ENCODE measurements around the gene MRPL48. TPM values are rescaled to one million over a fixed set of nuclear protein-coding genes. Genes with fewer than 3 reads are reported as not detected.
"Not testable (repeated sequence)": the region's sequence is repeated elsewhere in the genome, so short reads cannot be mapped to it uniquely, and the experiment has no call there.

Gene MRPL48
- total RNA-seq, 2 experiments from 2014 or later = 41.3 to 44.9 TPM

DNA sequence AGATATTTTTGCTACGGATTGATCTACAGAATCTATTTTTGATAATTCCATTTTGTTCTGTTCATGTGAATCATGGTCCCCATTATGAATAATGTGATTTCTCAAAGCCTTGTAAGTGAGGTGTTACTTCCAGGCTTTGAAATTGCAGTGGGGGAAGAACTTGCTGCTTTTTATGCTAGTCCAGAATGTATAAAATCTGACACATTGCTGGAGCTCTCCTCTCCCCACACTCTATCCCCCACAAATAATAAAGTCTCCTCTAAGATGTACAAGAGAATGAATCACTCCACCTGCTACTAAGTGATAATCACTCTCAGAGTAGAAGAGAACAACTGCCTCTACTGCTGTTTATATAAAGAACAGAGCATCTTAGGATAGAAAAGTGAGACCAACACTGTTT lies 20.9 kb upstream of the MRPL48 start:
- ChIA-PET CTCF (no interaction called here), POLR2A (interaction anchor here (1.9 kb wide), 1 partner anchor 13 kb away, joined by 12 read pairs; no protein-coding TSS in a partner anchor)
- intact Hi-C loops (cut with micrococcal nuclease) = no loop called here
- H3K4me3 Mint-ChIP-seq = no peak overlapping the region
- DNase-seq (no peak), ATAC-seq (no peak)
- no peaks in the 10 kb centered on the region for H3K4me1 Mint-ChIP-seq (ENCODE audit: low read depth)
- H3K36me3 Mint-ChIP-seq (ENCODE audit: low read depth) = no peaks in the 10 kb centered on the region
- H3K9me3 Mint-ChIP-seq = no peaks in the 10 kb centered on the region
- H3K27me3 Mint-ChIP-seq = peaks cover 11% of the 10 kb centered on the region
- no peak overlapping the region for H3K27ac Mint-ChIP-seq
- TF ChIP-seq, protein P1, sequence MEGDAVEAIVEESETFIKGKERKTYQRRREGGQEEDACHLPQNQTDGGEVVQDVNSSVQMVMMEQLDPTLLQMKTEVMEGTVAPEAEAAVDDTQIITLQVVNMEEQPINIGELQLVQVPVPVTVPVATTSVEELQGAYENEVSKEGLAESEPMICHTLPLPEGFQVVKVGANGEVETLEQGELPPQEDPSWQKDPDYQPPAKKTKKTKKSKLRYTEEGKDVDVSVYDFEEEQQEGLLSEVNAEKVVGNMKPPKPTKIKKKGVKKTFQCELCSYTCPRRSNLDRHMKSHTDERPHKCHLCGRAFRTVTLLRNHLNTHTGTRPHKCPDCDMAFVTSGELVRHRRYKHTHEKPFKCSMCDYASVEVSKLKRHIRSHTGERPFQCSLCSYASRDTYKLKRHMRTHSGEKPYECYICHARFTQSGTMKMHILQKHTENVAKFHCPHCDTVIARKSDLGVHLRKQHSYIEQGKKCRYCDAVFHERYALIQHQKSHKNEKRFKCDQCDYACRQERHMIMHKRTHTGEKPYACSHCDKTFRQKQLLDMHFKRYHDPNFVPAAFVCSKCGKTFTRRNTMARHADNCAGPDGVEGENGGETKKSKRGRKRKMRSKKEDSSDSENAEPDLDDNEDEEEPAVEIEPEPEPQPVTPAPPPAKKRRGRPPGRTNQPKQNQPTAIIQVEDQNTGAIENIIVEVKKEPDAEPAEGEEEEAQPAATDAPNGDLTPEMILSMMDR (IDR thresholded peaks at IDR 0.05) = no peak

DNA sequence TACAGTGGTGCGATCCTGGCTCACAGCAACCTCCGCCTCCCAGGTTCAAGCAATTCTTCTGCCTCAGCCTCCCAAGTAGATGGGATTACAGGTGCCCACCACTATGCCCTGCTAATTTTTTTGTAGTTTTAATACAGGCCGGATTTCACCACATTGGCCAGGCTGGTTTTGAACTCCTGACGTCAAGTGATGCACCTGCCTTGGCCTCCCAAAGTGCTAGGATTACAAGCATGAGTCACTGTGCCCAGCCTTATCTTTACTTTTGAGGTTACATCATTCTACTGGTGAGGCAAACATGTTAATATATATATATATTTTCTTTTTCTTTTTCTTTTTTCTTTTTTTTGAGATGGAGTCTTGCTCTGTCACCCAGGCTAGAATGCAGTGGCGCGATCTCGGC lies 16.9 kb upstream of the MRPL48 start:
- intact Hi-C loops (cut with micrococcal nuclease); H3K27ac Mint-ChIP-seq; ATAC-seq; H3K36me3 Mint-ChIP-seq (ENCODE audit: low read depth); DNase-seq; H3K4me3 Mint-ChIP-seq; CTCF ChIA-PET; POLR2A ChIA-PET; H3K4me1 Mint-ChIP-seq (ENCODE audit: low read depth); H3K9me3 Mint-ChIP-seq: not testable (repeated sequence)
- peaks cover 11% of the 10 kb centered on the region for H3K27me3 Mint-ChIP-seq

DNA sequence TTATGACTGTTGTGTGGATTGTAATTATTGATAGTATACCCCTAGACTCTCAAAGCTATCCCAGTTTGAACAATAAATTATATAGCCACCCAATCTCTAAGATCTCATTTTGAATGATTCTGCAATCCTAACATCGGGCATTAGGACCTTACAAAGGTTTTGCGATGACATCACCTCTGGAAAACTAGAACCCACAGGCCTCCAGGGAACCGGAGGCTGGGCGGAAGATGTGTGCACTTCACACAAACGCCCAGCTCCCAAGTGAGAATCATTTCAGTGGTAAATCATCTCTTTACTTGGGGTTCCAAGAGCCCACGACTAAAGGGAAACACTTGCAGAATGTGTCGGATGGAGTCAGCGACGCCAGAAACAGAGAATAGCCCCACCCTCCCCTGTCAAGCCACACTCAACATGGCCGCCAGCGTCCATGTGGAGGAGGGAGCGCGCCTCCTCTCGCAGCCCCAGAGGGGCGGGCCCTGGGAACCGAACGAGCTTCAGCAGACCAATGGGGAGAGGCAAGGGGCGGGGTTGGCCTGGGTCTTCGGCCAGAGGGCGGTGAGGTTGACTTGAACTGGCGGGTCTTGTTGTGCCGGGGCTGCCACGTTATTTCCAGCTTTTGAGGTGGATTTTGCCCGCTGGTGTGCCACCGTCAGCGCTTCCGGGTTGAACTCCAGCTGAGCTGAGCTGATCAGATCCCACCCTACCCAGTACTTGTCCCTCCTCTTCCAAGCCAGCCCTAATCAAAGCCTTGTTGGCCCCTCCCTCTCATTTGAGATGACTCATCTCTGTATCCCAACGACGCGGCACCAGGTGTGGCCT lies 8.4 kb upstream of the MRPL48 start:
- POLR2A ChIA-PET = interaction anchor here (0.8 to 2.7 kb wide), 7 partner anchors 9 to 201 kb away, joined by 3 to 26 read pairs (median 7); partner anchors contain the start of genes MRPL48 and RAB6A
- no peaks in the 10 kb centered on the region for H3K27me3 Mint-ChIP-seq
- no peaks in the 10 kb centered on the region for H3K9me3 Mint-ChIP-seq
- ATAC-seq (peak; percentile 98), DNase-seq (peak; percentile 99)
- peak overlapping the region; percentile 90 for H3K4me3 Mint-ChIP-seq
- TF ChIP-seq, protein P1 (IDR thresholded peaks at IDR 0.05) = no peak
- H3K27ac Mint-ChIP-seq = peak overlapping the region; percentile 99
- H3K4me1 Mint-ChIP-seq (ENCODE audit: low read depth) = peaks cover 10% of the 10 kb centered on the region
- CTCF ChIA-PET = interaction anchor here (0.7 to 1.6 kb wide), 5 partner anchors 9 to 55 kb away, joined by 3 to 8 read pairs (median 4); partner anchors contain the start of genes MRPL48 and RAB6A
- no peaks in the 10 kb centered on the region for H3K36me3 Mint-ChIP-seq (ENCODE audit: low read depth)
- intact Hi-C loops (cut with micrococcal nuclease) = loop anchor here (1.0 kb wide), 1 partner anchor 18 kb away; the partner anchor contains the start of gene RAB6A

DNA sequence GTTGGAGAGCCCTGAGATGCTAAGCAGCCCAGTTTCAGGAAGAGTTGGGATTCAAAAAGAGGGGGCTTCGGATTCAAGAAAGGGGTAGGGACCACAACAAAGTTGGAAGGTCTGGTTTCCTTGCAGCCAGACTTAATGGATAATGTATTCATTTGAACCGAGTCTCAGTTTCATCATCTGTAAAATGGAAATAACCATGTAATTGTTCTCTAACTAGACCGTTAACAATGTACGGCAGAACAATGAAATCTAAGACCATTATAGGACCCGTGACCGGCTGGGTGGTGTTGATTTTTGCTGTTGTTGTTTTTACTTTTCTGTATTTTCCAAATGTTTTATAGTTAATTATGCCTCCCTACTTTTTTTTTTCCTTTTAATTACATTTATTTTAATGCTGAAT lies 6.4 kb upstream of the MRPL48 start:
- no peak for DNase-seq
- POLR2A ChIA-PET = no interaction called here
- no peak for ATAC-seq
- intact Hi-C loops (cut with micrococcal nuclease) = no loop called here
- no peak overlapping the region for H3K4me3 Mint-ChIP-seq
- H3K27ac Mint-ChIP-seq = no peak overlapping the region
- TF ChIP-seq, protein P1 (IDR thresholded peaks at IDR 0.05) = no peak
- no peaks in the 10 kb centered on the region for H3K36me3 Mint-ChIP-seq (ENCODE audit: low read depth)
- CTCF ChIA-PET = no interaction called here
- peaks cover 13% of the 10 kb centered on the region for H3K4me1 Mint-ChIP-seq (ENCODE audit: low read depth)
- H3K9me3 Mint-ChIP-seq = no peaks in the 10 kb centered on the region
- H3K27me3 Mint-ChIP-seq = no peaks in the 10 kb centered on the region

DNA sequence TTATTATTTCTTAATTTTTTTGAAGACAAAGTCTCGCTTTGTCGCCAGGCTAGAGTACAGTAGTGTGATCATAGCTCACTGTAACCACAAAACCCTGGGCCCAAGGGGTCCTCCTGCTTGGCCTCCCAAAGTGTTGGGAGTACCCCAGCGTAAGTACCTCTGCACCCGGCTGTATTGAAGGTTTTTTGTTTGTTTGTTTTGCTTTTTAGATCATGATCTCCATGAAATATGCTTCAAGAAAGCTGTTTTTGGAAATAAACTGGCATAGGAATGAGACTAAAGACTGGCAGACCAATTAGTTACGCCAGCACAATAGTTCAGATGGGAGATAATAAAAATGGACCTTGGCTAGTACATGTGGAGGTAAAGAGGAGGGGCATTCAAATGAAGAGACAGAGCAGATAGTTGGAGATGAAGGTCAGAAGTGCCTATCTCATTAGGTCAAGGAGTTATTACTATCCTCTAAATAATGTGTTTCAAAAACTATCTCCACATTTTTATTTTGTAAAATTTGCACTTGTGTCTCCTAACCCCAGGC lies 4.1 kb upstream of the MRPL48 start:
- Mint-ChIP-seq H3K27ac (no peak overlapping the region), H3K36me3 (ENCODE audit: low read depth) (no peaks in the 10 kb centered on the region), H3K9me3 (no peaks in the 10 kb centered on the region), H3K4me1 (ENCODE audit: low read depth) (peaks cover 18% of the 10 kb centered on the region), H3K27me3 (no peaks in the 10 kb centered on the region), H3K4me3 (no peak overlapping the region)
- ATAC-seq (no peak), DNase-seq (no peak)
- POLR2A ChIA-PET = no interaction called here
- TF ChIP-seq, protein P1 (IDR thresholded peaks at IDR 0.05) = no peak
- intact Hi-C loops (cut with micrococcal nuclease) = no loop called here
- CTCF ChIA-PET = no interaction called here
